ENCODE results near the gene RBPJ. TPM values are rescaled to one million over a fixed set of nuclear protein-coding genes. Genes with fewer than 3 reads are reported as not detected.

RBPJ gene
- total RNA-seq, 1 experiment from 2014 or later: 53.8 TPM

- ChIA-PET CTCF (no interaction called here), POLR2A (ENCODE audit: unreplicated experiment) (no interaction called here)
- H3K27me3 ChIP-seq (ENCODE audit: insufficient read depth, low read depth): no peaks in the 10 kb centered on the region
- H3K27ac ChIP-seq: no peak overlapping the region
- H3F3A ChIP-seq (ENCODE audit: insufficient read depth, low read depth): no peaks in the 10 kb centered on the region; the same call in 1 of the 2 replicates
- H3K4me2 ChIP-seq: no peak overlapping the region
- H3K9me3 ChIP-seq (ENCODE audit: insufficient read depth, low read depth): no peaks in the 10 kb centered on the region
- intact Hi-C loops (cut with micrococcal nuclease; ENCODE audit: unreplicated experiment): no loop called here
- no peaks in the 10 kb centered on the region for H3K79me2 ChIP-seq (ENCODE audit: low read depth)
- H3K4me1 ChIP-seq (replicated peaks; ENCODE audit: insufficient read depth): no peaks in the 10 kb centered on the region
- no peak overlapping the region for H2AFZ ChIP-seq
- BruUV-seq (replicated peaks): no TSS peak
- no peak overlapping the region for H3K4me3 ChIP-seq
- H3K36me3 ChIP-seq (ENCODE audit: low read depth): 0 out of 2 replicates have a peak, but pooled peaks cover 11% of the 10 kb centered on the region
- TF ChIP-seq, protein P1, sequence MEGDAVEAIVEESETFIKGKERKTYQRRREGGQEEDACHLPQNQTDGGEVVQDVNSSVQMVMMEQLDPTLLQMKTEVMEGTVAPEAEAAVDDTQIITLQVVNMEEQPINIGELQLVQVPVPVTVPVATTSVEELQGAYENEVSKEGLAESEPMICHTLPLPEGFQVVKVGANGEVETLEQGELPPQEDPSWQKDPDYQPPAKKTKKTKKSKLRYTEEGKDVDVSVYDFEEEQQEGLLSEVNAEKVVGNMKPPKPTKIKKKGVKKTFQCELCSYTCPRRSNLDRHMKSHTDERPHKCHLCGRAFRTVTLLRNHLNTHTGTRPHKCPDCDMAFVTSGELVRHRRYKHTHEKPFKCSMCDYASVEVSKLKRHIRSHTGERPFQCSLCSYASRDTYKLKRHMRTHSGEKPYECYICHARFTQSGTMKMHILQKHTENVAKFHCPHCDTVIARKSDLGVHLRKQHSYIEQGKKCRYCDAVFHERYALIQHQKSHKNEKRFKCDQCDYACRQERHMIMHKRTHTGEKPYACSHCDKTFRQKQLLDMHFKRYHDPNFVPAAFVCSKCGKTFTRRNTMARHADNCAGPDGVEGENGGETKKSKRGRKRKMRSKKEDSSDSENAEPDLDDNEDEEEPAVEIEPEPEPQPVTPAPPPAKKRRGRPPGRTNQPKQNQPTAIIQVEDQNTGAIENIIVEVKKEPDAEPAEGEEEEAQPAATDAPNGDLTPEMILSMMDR (conservative IDR thresholded peaks at IDR 0.05): no peak
- no peak for TF ChIP-seq EZH2 (IDR thresholded peaks at IDR 0.05; ENCODE audit: low read depth)
- no peak for DNase-seq
- H3K9me2 ChIP-seq (ENCODE audit: insufficient read depth): no peaks in the 10 kb centered on the region
- no peaks in the 10 kb centered on the region for H4K20me1 ChIP-seq (ENCODE audit: insufficient read depth)
Observed at GRCh38 chr4:26402458-26402857, 81.6 kb downstream of the RBPJ start.

- Histone ChIP-seq H4K20me1 (ENCODE audit: insufficient read depth) (no peaks in the 10 kb centered on the region), H3K27me3 (ENCODE audit: insufficient read depth, low read depth) (no peaks in the 10 kb centered on the region), H3K27ac (no peak overlapping the region), H3K9me2 (ENCODE audit: insufficient read depth) (no peaks in the 10 kb centered on the region), H3K4me3 (no peak overlapping the region), H3K36me3 (ENCODE audit: low read depth) (0 out of 2 replicates have a peak, but pooled peaks cover 11% of the 10 kb centered on the region), H3K79me2 (ENCODE audit: low read depth) (no peaks in the 10 kb centered on the region), H3F3A (ENCODE audit: insufficient read depth, low read depth) (peaks cover 4% of the 10 kb centered on the region), H3K9me3 (ENCODE audit: insufficient read depth, low read depth) (no peaks in the 10 kb centered on the region), H3K4me1 (replicated peaks; ENCODE audit: insufficient read depth) (no peaks in the 10 kb centered on the region), H2AFZ (no peak overlapping the region), H3K4me2 (no peak overlapping the region)
- POLR2A ChIA-PET (ENCODE audit: unreplicated experiment): no interaction called here
- CTCF ChIA-PET: interaction anchor here (0.5 kb wide), 1 partner anchor 75 kb away, joined by 3 read pairs; no protein-coding TSS in a partner anchor
- TF ChIP-seq, protein P1 (conservative IDR thresholded peaks at IDR 0.05): no peak
- TF ChIP-seq EZH2 (IDR thresholded peaks at IDR 0.05; ENCODE audit: low read depth): no peak
- BruUV-seq (replicated peaks): no TSS peak
- intact Hi-C loops (cut with micrococcal nuclease; ENCODE audit: unreplicated experiment): no loop called here
- DNase-seq: no peak
Observed at GRCh38 chr4:26404743-26405206, 84.0 kb downstream of the RBPJ start.

- DNase-seq: no peak
- no peak for TF ChIP-seq EZH2 (IDR thresholded peaks at IDR 0.05; ENCODE audit: low read depth)
- TF ChIP-seq, protein P1 (conservative IDR thresholded peaks at IDR 0.05): no peak
- Histone ChIP-seq H2AFZ (no peak overlapping the region), H3K4me3 (no peak overlapping the region), H3K27ac (no peak overlapping the region), H4K20me1 (ENCODE audit: insufficient read depth) (no peaks in the 10 kb centered on the region), H3K4me2 (no peak overlapping the region), H3K4me1 (replicated peaks; ENCODE audit: insufficient read depth) (no peaks in the 10 kb centered on the region), H3K9me3 (ENCODE audit: insufficient read depth, low read depth) (no peaks in the 10 kb centered on the region), H3F3A (ENCODE audit: insufficient read depth, low read depth) (peaks cover 6% of the 10 kb centered on the region), H3K36me3 (ENCODE audit: low read depth) (0 out of 2 replicates have a peak, but pooled peaks cover 11% of the 10 kb centered on the region), H3K79me2 (ENCODE audit: low read depth) (no peaks in the 10 kb centered on the region), H3K27me3 (ENCODE audit: insufficient read depth, low read depth) (no peaks in the 10 kb centered on the region), H3K9me2 (ENCODE audit: insufficient read depth) (no peaks in the 10 kb centered on the region)
- no TSS peak for BruUV-seq (replicated peaks)
- ChIA-PET POLR2A (ENCODE audit: unreplicated experiment) (no interaction called here), CTCF (no interaction called here)
- intact Hi-C loops (cut with micrococcal nuclease; ENCODE audit: unreplicated experiment): no loop called here
Observed at GRCh38 chr4:26406346-26406975, 85.6 kb downstream of the RBPJ start.
